ENCODE results near the gene DTNB.
"Not testable (repeated sequence)": the region's sequence is repeated elsewhere in the genome, so short reads cannot be mapped to it uniquely, and the experiment has no call there.

The DTNB gene

GRCh38 chr2:25620711-25621110, 52.7 kb downstream of the DTNB start:
- DNase-seq, result no peak

- no peak for DNase-seq
These were observed 53.3 kb downstream of the DTNB start for GRCh38 chr2:25620077-25620476.

- no peak for DNase-seq
These were observed 54.2 kb downstream of the DTNB start for GRCh38 chr2:25619185-25619584.

GRCh38 chr2:25618676-25619075, 54.7 kb downstream of the DTNB start:
- DNase-seq, result no peak

- DNase-seq, result no peak
These were observed 55.3 kb downstream of the DTNB start for GRCh38 chr2:25617948-25618646.

GRCh38 chr2:25615920-25616319, 57.5 kb downstream of the DTNB start:
- no peak for DNase-seq

- no peak for DNase-seq
These were observed 58.0 kb downstream of the DTNB start for GRCh38 chr2:25615386-25615785.

- no peak for DNase-seq
These were observed 58.7 kb downstream of the DTNB start for GRCh38 chr2:25614711-25615110.

GRCh38 chr2:25608718-25609117, 64.7 kb downstream of the DTNB start:
- no peak for DNase-seq

GRCh38 chr2:25606892-25607291, 66.5 kb downstream of the DTNB start:
- peak in 1 of 5 donors; percentile 41 for DNase-seq

- DNase-seq, result no peak
These were observed 71.0 kb downstream of the DTNB start for GRCh38 chr2:25602333-25602723.

GRCh38 chr2:25601711-25602332, 71.6 kb downstream of the DTNB start:
- not testable (repeated sequence) for DNase-seq

GRCh38 chr2:25598911-25599310, 74.5 kb downstream of the DTNB start:
- no peak for DNase-seq

GRCh38 chr2:25598332-25598731, 75.0 kb downstream of the DTNB start:
- DNase-seq, result no peak

- peak in 1 of 5 donors; percentile 36 for DNase-seq
These were observed 75.5 kb downstream of the DTNB start for GRCh38 chr2:25597881-25598280.

- DNase-seq, result no peak
These were observed 76.7 kb downstream of the DTNB start for GRCh38 chr2:25596516-25597244.

GRCh38 chr2:25595393-25595792, 78.0 kb downstream of the DTNB start:
- DNase-seq, result no peak

GRCh38 chr2:25594991-25595390, 78.4 kb downstream of the DTNB start:
- DNase-seq, result no peak

- no peak for DNase-seq
These were observed 80.5 kb downstream of the DTNB start for GRCh38 chr2:25592766-25593292.

- DNase-seq, result peak in 1 of 5 donors; percentile 1
These were observed 82.4 kb downstream of the DTNB start for GRCh38 chr2:25590921-25591505.

- no peak for DNase-seq
These were observed 83.6 kb downstream of the DTNB start for GRCh38 chr2:25589676-25590205.

- no peak for DNase-seq
These were observed 84.8 kb downstream of the DTNB start for GRCh38 chr2:25588576-25588975.

GRCh38 chr2:25587361-25587760, 86.0 kb downstream of the DTNB start:
- DNase-seq, result peak in 1 of 5 donors; percentile 42

All from T-helper 1 cell (primary cell).